HG03039 (cell line): ENCODE results near the gene MCRS1.
"Not testable (repeated sequence)": the region's sequence is repeated elsewhere in the genome, so short reads cannot be mapped to it uniquely, and the experiment has no call there.

ENCODE experiments used
- ATAC-seq: cut with Tn5 transposase; IDR thresholded peaks from one replicate; pipeline ENCODE4 v1.9.1; 2021; ENCODE audit warnings: mild to moderate bottlenecking, moderate library complexity; ENCODE audit not compliant: unreplicated experiment

Gene MCRS1

GRCh38 chr12:49521389-49521788 is 46.6 kb downstream of the MCRS1 start:
- no peak for ATAC-seq

GRCh38 chr12:49519574-49519936 is 48.4 kb downstream of the MCRS1 start:
- ATAC-seq, result no peak

GRCh38 chr12:49518914-49519573 is 48.9 kb downstream of the MCRS1 start:
- ATAC-seq, result no peak

- no peak for ATAC-seq
These were observed 52.7 kb downstream of the MCRS1 start for GRCh38 chr12:49515266-49515665.

GRCh38 chr12:49512546-49512945 is 55.4 kb downstream of the MCRS1 start:
- ATAC-seq, result no peak

- no peak for ATAC-seq
These were observed 56.5 kb downstream of the MCRS1 start for GRCh38 chr12:49511410-49511809.

- not testable (repeated sequence) for ATAC-seq
These were observed 58.3 kb downstream of the MCRS1 start for GRCh38 chr12:49509681-49510080.
